GM19397 (cell line): ENCODE measurements around the gene PHRF1.

Experiments used
- ATAC-seq: cut with Tn5 transposase; IDR thresholded peaks from one replicate; pipeline ENCODE4 v1.9.1; 2021; ENCODE audit warnings: mild to moderate bottlenecking, moderate library complexity; ENCODE audit not compliant: unreplicated experiment

Gene PHRF1

GRCh38 chr11:614021-614622 is 37.9 kb downstream of the PHRF1 start:
- ATAC-seq: no peak

- ATAC-seq: no peak
Measured at GRCh38 chr11:614623-615503, 38.6 kb downstream of the PHRF1 start.

- ATAC-seq: peak; percentile 75
Measured at GRCh38 chr11:615504-616319, 39.4 kb downstream of the PHRF1 start, which contains the start of gene IRF7. TSS of gene IRF7 (minus strand) at chr11:615950. CDS start at chr11:615364, 586 bp downstream.

- ATAC-seq: no peak
Measured at GRCh38 chr11:616320-617198, 40.3 kb downstream of the PHRF1 start.

- ATAC-seq: no peak
Measured at GRCh38 chr11:617199-617911, 41.1 kb downstream of the PHRF1 start.

- no peak for ATAC-seq
Measured at GRCh38 chr11:617912-618682, 41.8 kb downstream of the PHRF1 start.

- no peak for ATAC-seq
Measured at GRCh38 chr11:618856-619627, 42.8 kb downstream of the PHRF1 start.

GRCh38 chr11:619628-620050 is 43.4 kb downstream of the PHRF1 start:
- ATAC-seq: no peak

- no peak for ATAC-seq
Measured at GRCh38 chr11:620201-620600, 43.9 kb downstream of the PHRF1 start.

GRCh38 chr11:620935-621814 is 44.9 kb downstream of the PHRF1 start:
- ATAC-seq: no peak

GRCh38 chr11:621838-622237 is 45.6 kb downstream of the PHRF1 start:
- ATAC-seq: no peak

GRCh38 chr11:623349-623869 is 47.1 kb downstream of the PHRF1 start:
- no peak for ATAC-seq

- no peak for ATAC-seq
Measured at GRCh38 chr11:623999-624704, 47.9 kb downstream of the PHRF1 start.

GRCh38 chr11:624705-625635 is 48.7 kb downstream of the PHRF1 start, which contains the start of gene CDHR5:
TSS of gene CDHR5 (minus strand) at chr11:624955. CDS start at chr11:624902, 53 bp downstream.
- ATAC-seq: no peak

GRCh38 chr11:625636-626268 is 49.5 kb downstream of the PHRF1 start:
- ATAC-seq: no peak
